Smooth muscle cell of trachea (primary cell): Measurements from ENCODE around the gene CD300A. TPM values are rescaled to one million over a fixed set of nuclear protein-coding genes. Genes with fewer than 3 reads are reported as not detected.

Experiments
- total RNA-seq: library from RNA; depleted of rRNA; stranded (reverse); fragments of >200 nt; gene quantifications from 2 replicates; pipeline ENCODE4 v1.2.1, GENCODE V29; 2014

Gene CD300A
- total RNA-seq = 0.50 TPM in 1 of 2 replicates, not detected in the other

DNA sequence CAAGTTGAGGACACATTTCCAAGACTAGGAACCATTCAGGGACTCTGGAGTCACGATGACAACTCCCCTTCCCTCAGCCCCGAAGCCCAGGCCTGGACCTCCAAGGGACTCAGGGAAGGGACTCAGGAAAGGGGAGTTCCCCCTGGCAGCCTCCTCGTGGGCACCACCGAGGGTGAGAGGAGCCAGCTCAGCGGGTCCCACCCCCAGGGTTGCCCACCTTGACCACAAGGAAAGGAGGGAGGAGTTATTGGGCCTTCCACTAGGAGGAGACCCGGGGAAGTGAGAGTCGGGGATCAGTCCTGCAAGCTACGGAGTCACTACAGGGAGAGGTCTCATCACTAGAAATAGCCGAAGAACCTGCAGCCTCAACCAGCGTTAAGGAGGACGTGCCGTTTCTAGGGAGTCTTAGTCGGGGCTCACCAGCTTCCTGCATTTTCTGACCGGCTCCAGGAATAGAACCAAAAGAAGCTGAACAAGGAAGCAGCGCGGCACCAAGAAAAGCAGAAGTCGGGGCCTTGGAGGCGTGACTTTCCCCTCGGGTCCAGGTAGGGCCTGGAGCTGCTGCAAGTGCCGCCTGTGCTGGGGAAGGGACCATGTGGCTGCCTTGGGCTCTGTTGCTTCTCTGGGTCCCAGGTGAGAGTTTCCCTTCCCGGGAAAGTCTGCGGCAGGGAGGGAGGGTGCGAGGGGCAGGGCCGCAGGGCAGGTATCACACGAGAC is at the start of gene CD300A:
Gene CD300A (plus strand): TSS at position 524 of the 717 bp plus-strand sequence. CDS start 70 bp downstream, at position 594.

GRCh38 chr17:74431568-74432423 is 34.6 kb upstream of the CD300A start, which contains the start of gene GPRC5C:
Gene GPRC5C (plus strand): TSS chr17:74432088. CDS start chr17:74439777, 7,689 bp downstream.

DNA sequence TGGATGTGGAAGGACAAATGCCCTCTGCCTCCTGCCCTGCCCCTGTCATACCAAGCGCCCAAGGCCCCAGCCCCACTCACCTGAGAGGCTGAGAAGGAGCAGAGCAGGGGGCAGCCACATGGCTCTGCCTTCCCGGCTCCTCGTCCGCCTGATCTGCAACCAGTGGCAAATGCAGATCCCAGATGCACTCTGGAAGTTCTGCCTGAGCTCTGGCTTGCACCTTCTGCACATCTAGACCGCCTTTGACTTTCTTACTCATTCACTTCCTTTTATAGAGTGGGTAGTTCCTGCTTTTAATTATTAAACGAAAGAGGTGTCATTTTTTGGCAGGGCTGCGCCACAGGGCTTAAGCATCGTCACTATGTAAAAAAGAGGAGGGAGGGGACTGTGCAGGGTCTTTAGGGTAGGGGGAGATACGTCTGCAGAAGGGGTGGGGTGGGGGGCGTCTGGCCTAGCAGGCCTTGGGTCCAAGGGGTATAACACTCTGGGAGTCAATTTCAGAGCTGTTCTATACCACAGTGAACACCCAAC is 64.9 kb downstream of the CD300A start, which contains the start of gene CD300LB:
Gene CD300LB (minus strand): TSS at position 245 of the 531 bp plus-strand sequence. CDS start 125 bp downstream, at position 120.

Other genes starting within 250 kb of the CD300A start
- gene DNAI2, start 192.4 kb upstream of the CD300A start, total RNA-seq = not detected in 2 replicates
- under 0.01 TPM in 1 of 2 replicates, not detected in the other for gene KIF19, start 140.4 kb upstream of the CD300A start, total RNA-seq
- 0.17 TPM in 1 of 2 replicates, not detected in the other for gene BTBD17, start 104.8 kb upstream of the CD300A start, total RNA-seq
- gene GPR142, start 99.1 kb upstream of the CD300A start, total RNA-seq = 1.3 TPM in 1 of 2 replicates, not detected in the other
- 2.3 and 4.8 TPM in 2 replicates for gene GPRC5C, start 34.5 kb upstream of the CD300A start, total RNA-seq
- under 0.01 TPM in 1 of 2 replicates, not detected in the other for gene CD300LB, start 64.8 kb downstream of the CD300A start, total RNA-seq
- gene CD300C, start 79.5 kb downstream of the CD300A start, total RNA-seq = not detected in 2 replicates
- not detected in 2 replicates for gene CD300H, start 100.9 kb downstream of the CD300A start, total RNA-seq
- gene CD300LD, start 125.6 kb downstream of the CD300A start, total RNA-seq = not detected in 2 replicates
- not detected in 2 replicates for gene CD300E, start 157.1 kb downstream of the CD300A start, total RNA-seq
- not detected in 2 replicates for gene CD300LF, start 246.3 kb downstream of the CD300A start, total RNA-seq